Stimulated activated memory B cell treated with anti-CD40 and anti-IgM and Interleukin-4, amounts not matched to agents 10 μg/mL and 1 μg/mL and 100 μg/mL, for 72 hours (primary cell): ENCODE measurements around the gene WWOX.

Experiments used
- ATAC-seq: fragments of 150-1000 bp; cut with Tn5 transposase; 2 replicates; pipeline ENCODE4 v1.10.0; 2021
- H3K27ac Mint-ChIP-seq: one replicate; pipeline ENCODE4 v1.8.0; 2022; ENCODE audit warnings: mild to moderate bottlenecking, mixed read lengths
- H3K27me3 Mint-ChIP-seq: one replicate; pipeline ENCODE4 v1.8.0; 2022; ENCODE audit warnings: mixed read lengths
- H3K36me3 Mint-ChIP-seq: one replicate; pipeline ENCODE4 v1.8.0; 2022; ENCODE audit warnings: mixed read lengths
- H3K4me1 Mint-ChIP-seq: one replicate; pipeline ENCODE4 v1.8.0; 2022; ENCODE audit warnings: mixed read lengths
- H3K4me3 Mint-ChIP-seq: one replicate; pipeline ENCODE4 v1.8.0; 2022; ENCODE audit warnings: mild to moderate bottlenecking, moderate library complexity, mixed read lengths
- H3K9me3 Mint-ChIP-seq: one replicate; pipeline ENCODE4 v1.8.0; 2022; ENCODE audit warnings: mixed read lengths

The WWOX gene

GRCh38 chr16:78353640-78354275 lies 254.3 kb downstream of the WWOX start:
- no peak for ATAC-seq
- Mint-ChIP-seq H3K4me1 (no peaks in the 10 kb centered on the region), H3K36me3 (peaks cover 9% of the 10 kb centered on the region), H3K4me3 (no peak overlapping the region), H3K27me3 (no peaks in the 10 kb centered on the region), H3K27ac (no peak overlapping the region), H3K9me3 (no peaks in the 10 kb centered on the region)

GRCh38 chr16:78362524-78363135 lies 263.2 kb downstream of the WWOX start:
- no peaks in the 10 kb centered on the region for H3K27me3 Mint-ChIP-seq
- no peaks in the 10 kb centered on the region for H3K4me1 Mint-ChIP-seq
- H3K27ac Mint-ChIP-seq, result no peak overlapping the region
- no peaks in the 10 kb centered on the region for H3K9me3 Mint-ChIP-seq
- no peak for ATAC-seq
- no peaks in the 10 kb centered on the region for H3K36me3 Mint-ChIP-seq
- no peak overlapping the region for H3K4me3 Mint-ChIP-seq

GRCh38 chr16:78363843-78364555 lies 264.5 kb downstream of the WWOX start:
- no peaks in the 10 kb centered on the region for H3K27me3 Mint-ChIP-seq
- no peak overlapping the region for H3K4me3 Mint-ChIP-seq
- no peaks in the 10 kb centered on the region for H3K4me1 Mint-ChIP-seq
- no peaks in the 10 kb centered on the region for H3K9me3 Mint-ChIP-seq
- no peaks in the 10 kb centered on the region for H3K36me3 Mint-ChIP-seq
- ATAC-seq, result no peak
- H3K27ac Mint-ChIP-seq, result no peak overlapping the region

GRCh38 chr16:78364556-78364880 lies 265.1 kb downstream of the WWOX start:
- Mint-ChIP-seq H3K4me3 (no peak overlapping the region), H3K36me3 (no peaks in the 10 kb centered on the region), H3K27me3 (no peaks in the 10 kb centered on the region), H3K27ac (no peak overlapping the region), H3K4me1 (no peaks in the 10 kb centered on the region), H3K9me3 (no peaks in the 10 kb centered on the region)
- ATAC-seq, result no peak

- H3K27me3 Mint-ChIP-seq, result no peaks in the 10 kb centered on the region
- no peaks in the 10 kb centered on the region for H3K4me1 Mint-ChIP-seq
- no peak overlapping the region for H3K27ac Mint-ChIP-seq
- H3K9me3 Mint-ChIP-seq, result no peaks in the 10 kb centered on the region
- H3K36me3 Mint-ChIP-seq, result no peaks in the 10 kb centered on the region
- no peak for ATAC-seq
- no peak overlapping the region for H3K4me3 Mint-ChIP-seq
Measured at GRCh38 chr16:78365366-78365765, 265.9 kb downstream of the WWOX start.

GRCh38 chr16:78368121-78369102 lies 269.0 kb downstream of the WWOX start:
- peaks cover 3% of the 10 kb centered on the region for H3K9me3 Mint-ChIP-seq
- H3K36me3 Mint-ChIP-seq, result peaks cover 7% of the 10 kb centered on the region
- no peaks in the 10 kb centered on the region for H3K27me3 Mint-ChIP-seq
- H3K27ac Mint-ChIP-seq, result no peak overlapping the region
- no peak overlapping the region for H3K4me3 Mint-ChIP-seq
- no peaks in the 10 kb centered on the region for H3K4me1 Mint-ChIP-seq
- ATAC-seq, result no peak

- Mint-ChIP-seq H3K9me3 (peaks cover 3% of the 10 kb centered on the region), H3K36me3 (peaks cover 7% of the 10 kb centered on the region), H3K4me1 (no peaks in the 10 kb centered on the region), H3K27ac (no peak overlapping the region), H3K27me3 (no peaks in the 10 kb centered on the region), H3K4me3 (no peak overlapping the region)
- no peak for ATAC-seq
Measured at GRCh38 chr16:78372277-78372676, 272.8 kb downstream of the WWOX start.

GRCh38 chr16:78375055-78375679 lies 275.7 kb downstream of the WWOX start:
- Mint-ChIP-seq H3K4me1 (no peaks in the 10 kb centered on the region), H3K4me3 (no peak overlapping the region), H3K36me3 (peaks cover 7% of the 10 kb centered on the region), H3K27me3 (no peaks in the 10 kb centered on the region), H3K27ac (no peak overlapping the region), H3K9me3 (peaks cover 3% of the 10 kb centered on the region)
- no peak for ATAC-seq

- no peak overlapping the region for H3K4me3 Mint-ChIP-seq
Measured at GRCh38 chr16:78376452-78376851, 277.0 kb downstream of the WWOX start.

GRCh38 chr16:78377312-78377711 lies 277.9 kb downstream of the WWOX start:
- no peak for ATAC-seq
- Mint-ChIP-seq H3K9me3 (no peaks in the 10 kb centered on the region), H3K36me3 (peaks cover 5% of the 10 kb centered on the region), H3K27me3 (no peaks in the 10 kb centered on the region), H3K27ac (no peak overlapping the region), H3K4me3 (no peak overlapping the region), H3K4me1 (no peaks in the 10 kb centered on the region)

More at GRCh38 chr16:78376452-78376851, 277.0 kb downstream of the WWOX start:
- H3K27ac Mint-ChIP-seq, result no peak overlapping the region
- no peak for ATAC-seq
- no peaks in the 10 kb centered on the region for H3K27me3 Mint-ChIP-seq
- no peaks in the 10 kb centered on the region for H3K9me3 Mint-ChIP-seq
- H3K4me1 Mint-ChIP-seq, result no peaks in the 10 kb centered on the region
- peaks cover 2% of the 10 kb centered on the region for H3K36me3 Mint-ChIP-seq

- H3K4me1 Mint-ChIP-seq, result no peaks in the 10 kb centered on the region
- H3K9me3 Mint-ChIP-seq, result no peaks in the 10 kb centered on the region
- peaks cover 5% of the 10 kb centered on the region for H3K36me3 Mint-ChIP-seq
- no peak overlapping the region for H3K27ac Mint-ChIP-seq
- no peaks in the 10 kb centered on the region for H3K27me3 Mint-ChIP-seq
- H3K4me3 Mint-ChIP-seq, result no peak overlapping the region
- ATAC-seq, result no peak
Measured at GRCh38 chr16:78381060-78381459, 281.6 kb downstream of the WWOX start.

GRCh38 chr16:78383118-78383517 lies 283.7 kb downstream of the WWOX start:
- Mint-ChIP-seq H3K36me3 (peaks cover 19% of the 10 kb centered on the region), H3K27ac (no peak overlapping the region), H3K27me3 (no peaks in the 10 kb centered on the region), H3K4me3 (no peak overlapping the region), H3K4me1 (no peaks in the 10 kb centered on the region), H3K9me3 (no peaks in the 10 kb centered on the region)
- ATAC-seq, result no peak

- no peak for ATAC-seq
- Mint-ChIP-seq H3K4me3 (no peak overlapping the region), H3K27ac (no peak overlapping the region), H3K9me3 (no peaks in the 10 kb centered on the region), H3K4me1 (no peaks in the 10 kb centered on the region), H3K36me3 (peaks cover 19% of the 10 kb centered on the region), H3K27me3 (no peaks in the 10 kb centered on the region)
Measured at GRCh38 chr16:78385086-78385805, 285.8 kb downstream of the WWOX start.

GRCh38 chr16:78386557-78387324 lies 287.3 kb downstream of the WWOX start:
- no peaks in the 10 kb centered on the region for H3K4me1 Mint-ChIP-seq
- no peak overlapping the region for H3K4me3 Mint-ChIP-seq
- H3K9me3 Mint-ChIP-seq, result no peaks in the 10 kb centered on the region
- H3K27ac Mint-ChIP-seq, result no peak overlapping the region
- ATAC-seq, result no peak
- no peaks in the 10 kb centered on the region for H3K27me3 Mint-ChIP-seq
- H3K36me3 Mint-ChIP-seq, result peaks cover 14% of the 10 kb centered on the region
